Colonic mucosa (tissue), 4 donors: ENCODE data around the gene CFAP74. TPM values are rescaled to one million over a fixed set of nuclear protein-coding genes. Genes with fewer than 3 reads are reported as not detected.

Source experiments
- DNase-seq: peaks from one replicate; pipeline ENCODE4 v3.0.0-alpha.2; 2020
- H3K27ac ChIP-seq: fragments of 200-600 bp; one replicate; pipeline ENCODE4 v1.8.0; 2021
- H3K27me3 ChIP-seq: fragments of 200-600 bp; one replicate; pipeline ENCODE4 v1.8.0; 2021
- H3K36me3 ChIP-seq: fragments of 200-600 bp; one replicate; pipeline ENCODE4 v1.8.0; 2021
- H3K4me1 ChIP-seq: fragments of 200-600 bp; one replicate; pipeline ENCODE4 v1.8.0; 2021; ENCODE audit warnings: mild to moderate bottlenecking
- H3K4me3 ChIP-seq: fragments of 200-600 bp; one replicate; pipeline ENCODE4 v1.8.0; 2021
- H3K9ac ChIP-seq, 2 donors: one replicate each; pipeline ENCODE4 v1.7.0; 2013; ENCODE audit warnings: control low read depth in 2 of 2, low read depth in 2 of 2, low read length in 2 of 2
- H3K9me3 ChIP-seq: fragments of 200-600 bp; one replicate; pipeline ENCODE4 v1.8.0; 2021
- intact Hi-C: fragments of 100-400 bp; cut with DNase I; formaldehyde crosslinking; loops from one replicate; pipeline ENCODE4 v1.14.1; 2022
- total RNA-seq, 2 donors: library from RNA; stranded (reverse); fragmentation: NEBNext Ultra II Directional in 1 of 2; extraction: Animal tissue kit (Norgen Biotek cat#: 25700) in 1 of 2; gene quantifications; one replicate each; pipeline ENCODE4 v1.2.1, GENCODE V29; 2021
- TF ChIP-seq, protein P1 (sequence below): fragments of 200-600 bp; IDR thresholded peaks from one replicate; pipeline ENCODE4 v1.8.0; 2022; ENCODE audit warnings: antibody characterized with exemption, mild to moderate bottlenecking
- donor health status: healthy.
- donor health status: DM: no; HTN: no; CAD: no.
- donor health status: DM: no; HTN: no; CAD: no.

The CFAP74 gene
- total RNA-seq, 2 donors from 2014 or later = 0.10 to 0.16 TPM

DNA sequence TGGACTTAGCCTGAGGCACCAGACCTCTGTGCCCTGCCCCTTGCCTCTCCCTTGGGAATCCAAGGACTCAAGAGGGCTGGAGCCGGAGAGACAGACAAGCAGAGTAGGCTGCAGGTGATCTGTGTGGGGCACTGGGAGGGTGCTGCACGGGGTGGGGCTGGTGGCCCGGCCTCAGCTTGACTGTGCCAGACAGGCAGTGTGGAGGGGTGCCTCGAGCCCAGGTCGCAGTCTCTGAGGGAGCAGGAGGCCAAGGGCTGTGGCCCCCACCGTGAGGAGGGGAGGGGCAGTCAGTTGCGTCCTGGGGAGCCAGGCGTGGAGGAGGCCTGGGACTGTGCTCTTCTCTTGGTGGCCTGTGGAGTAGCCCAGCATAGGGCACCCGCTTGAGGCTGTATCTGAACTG is 19.6 kb upstream of the CFAP74 start:
- intact Hi-C loops = no loop called here
- Histone ChIP-seq H3K9ac (no peak overlapping the region), H3K36me3 (no peaks in the 10 kb centered on the region), H3K9me3 (no peaks in the 10 kb centered on the region), H3K27ac (no peak overlapping the region), H3K27me3 (peaks cover 32% of the 10 kb centered on the region), H3K4me1 (no peaks in the 10 kb centered on the region), H3K4me3 (no peak overlapping the region)
- DNase-seq = no peak
- TF ChIP-seq, protein P1, sequence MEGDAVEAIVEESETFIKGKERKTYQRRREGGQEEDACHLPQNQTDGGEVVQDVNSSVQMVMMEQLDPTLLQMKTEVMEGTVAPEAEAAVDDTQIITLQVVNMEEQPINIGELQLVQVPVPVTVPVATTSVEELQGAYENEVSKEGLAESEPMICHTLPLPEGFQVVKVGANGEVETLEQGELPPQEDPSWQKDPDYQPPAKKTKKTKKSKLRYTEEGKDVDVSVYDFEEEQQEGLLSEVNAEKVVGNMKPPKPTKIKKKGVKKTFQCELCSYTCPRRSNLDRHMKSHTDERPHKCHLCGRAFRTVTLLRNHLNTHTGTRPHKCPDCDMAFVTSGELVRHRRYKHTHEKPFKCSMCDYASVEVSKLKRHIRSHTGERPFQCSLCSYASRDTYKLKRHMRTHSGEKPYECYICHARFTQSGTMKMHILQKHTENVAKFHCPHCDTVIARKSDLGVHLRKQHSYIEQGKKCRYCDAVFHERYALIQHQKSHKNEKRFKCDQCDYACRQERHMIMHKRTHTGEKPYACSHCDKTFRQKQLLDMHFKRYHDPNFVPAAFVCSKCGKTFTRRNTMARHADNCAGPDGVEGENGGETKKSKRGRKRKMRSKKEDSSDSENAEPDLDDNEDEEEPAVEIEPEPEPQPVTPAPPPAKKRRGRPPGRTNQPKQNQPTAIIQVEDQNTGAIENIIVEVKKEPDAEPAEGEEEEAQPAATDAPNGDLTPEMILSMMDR = no peak

- peaks cover 38% of the 10 kb centered on the region for H3K27me3 ChIP-seq
- TF ChIP-seq, protein P1 = no peak
- H3K4me3 ChIP-seq = no peak overlapping the region
- DNase-seq = no peak
- H3K36me3 ChIP-seq = no peaks in the 10 kb centered on the region
- intact Hi-C loops = no loop called here
- no peak overlapping the region for H3K9ac ChIP-seq
- H3K27ac ChIP-seq = no peak overlapping the region
- no peaks in the 10 kb centered on the region for H3K4me1 ChIP-seq
- no peaks in the 10 kb centered on the region for H3K9me3 ChIP-seq
Measured at GRCh38 chr1:2022063-2022770, 18.6 kb upstream of the CFAP74 start.

DNA sequence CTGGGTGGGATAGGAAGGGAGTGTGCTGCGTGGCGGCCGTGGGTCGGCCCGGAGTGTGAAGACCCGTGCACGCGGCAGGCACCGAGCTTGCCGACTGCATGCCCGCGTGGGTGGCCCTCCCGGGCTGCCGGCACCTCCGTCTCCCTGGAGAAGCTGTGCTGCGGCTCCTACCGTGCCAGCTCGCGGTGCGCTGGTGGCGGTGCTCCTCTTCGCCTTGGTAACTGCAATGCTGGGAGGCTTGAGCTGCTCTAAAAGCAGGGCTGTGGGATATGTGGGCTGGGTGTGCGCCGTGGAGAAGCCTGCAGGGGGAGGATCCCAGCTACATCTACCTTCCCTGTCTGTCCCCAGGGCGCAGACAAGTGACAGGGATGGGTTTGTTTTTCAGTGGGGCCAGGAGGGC is 18.0 kb upstream of the CFAP74 start:
- no peaks in the 10 kb centered on the region for H3K9me3 ChIP-seq
- H3K4me3 ChIP-seq = no peak overlapping the region
- H3K9ac ChIP-seq = no peak overlapping the region
- no peak overlapping the region for H3K27ac ChIP-seq
- intact Hi-C loops = no loop called here
- DNase-seq = no peak
- TF ChIP-seq, protein P1 = no peak
- peaks cover 38% of the 10 kb centered on the region for H3K27me3 ChIP-seq
- no peaks in the 10 kb centered on the region for H3K36me3 ChIP-seq
- H3K4me1 ChIP-seq = no peaks in the 10 kb centered on the region

DNA sequence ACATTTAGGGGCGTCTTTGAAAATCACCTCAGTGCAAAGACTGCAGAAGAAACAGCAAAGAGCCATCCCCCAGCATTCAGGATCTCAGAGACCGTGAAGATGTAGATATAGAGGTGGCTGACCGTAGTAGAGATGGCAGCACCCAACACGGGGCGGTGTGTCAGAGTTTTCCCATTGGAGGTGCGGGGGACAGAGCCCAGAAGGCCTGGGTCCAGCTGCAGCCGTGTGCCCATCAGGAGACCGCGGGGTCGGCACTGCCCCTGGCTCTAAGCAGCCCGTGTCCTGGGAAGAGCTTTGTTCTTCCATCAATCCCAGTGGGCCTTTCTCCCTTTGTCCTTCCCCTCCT is 16.7 kb upstream of the CFAP74 start:
- Histone ChIP-seq H3K36me3 (no peaks in the 10 kb centered on the region), H3K4me1 (no peaks in the 10 kb centered on the region), H3K27me3 (peaks cover 38% of the 10 kb centered on the region), H3K9ac (no peak overlapping the region), H3K9me3 (no peaks in the 10 kb centered on the region), H3K4me3 (no peak overlapping the region), H3K27ac (no peak overlapping the region)
- DNase-seq = no peak
- intact Hi-C loops = no loop called here
- TF ChIP-seq, protein P1 = no peak

GRCh38 chr1:2019571-2020309 is 16.2 kb upstream of the CFAP74 start:
- intact Hi-C loops = no loop called here
- DNase-seq = no peak
- H3K4me3 ChIP-seq = no peak overlapping the region
- H3K36me3 ChIP-seq = no peaks in the 10 kb centered on the region
- H3K27ac ChIP-seq = no peak overlapping the region
- no peaks in the 10 kb centered on the region for H3K4me1 ChIP-seq
- no peaks in the 10 kb centered on the region for H3K9me3 ChIP-seq
- H3K27me3 ChIP-seq = peaks cover 38% of the 10 kb centered on the region
- TF ChIP-seq, protein P1 = no peak
- H3K9ac ChIP-seq = no peak overlapping the region
